Measurements from ENCODE around the gene TFRC.
A peak's percentile ranks its signal among the peaks of the same experiment; 100 is the strongest.
"Not testable (repeated sequence)": the region's sequence is repeated elsewhere in the genome, so short reads cannot be mapped to it uniquely, and the experiment has no call there.

Gene TFRC

GRCh38 chr3:196047391-196048030 is 34.4 kb downstream of the TFRC start:
- DNase-seq = peak; percentile 14

GRCh38 chr3:196044513-196044912 is 37.4 kb downstream of the TFRC start:
- DNase-seq = no peak

DNA sequence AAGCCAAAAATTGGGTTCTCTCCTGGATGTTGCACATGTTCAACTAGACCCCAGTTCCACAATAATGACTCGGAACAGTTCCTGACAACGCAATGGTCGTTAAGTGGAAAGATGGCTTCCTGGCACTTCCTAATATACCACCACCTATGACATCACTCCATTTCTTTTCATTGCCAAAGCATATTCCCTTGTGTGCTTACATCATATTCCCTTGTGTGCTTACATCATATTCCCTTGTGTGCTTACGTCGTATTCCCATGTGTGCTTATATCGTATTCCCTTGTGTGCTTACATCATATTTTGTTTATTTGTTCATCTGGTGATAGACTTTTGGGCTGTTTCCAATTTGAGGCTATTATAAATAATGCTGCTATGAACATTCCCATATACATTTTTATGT is 39.2 kb downstream of the TFRC start:
- DNase-seq = no peak

DNA sequence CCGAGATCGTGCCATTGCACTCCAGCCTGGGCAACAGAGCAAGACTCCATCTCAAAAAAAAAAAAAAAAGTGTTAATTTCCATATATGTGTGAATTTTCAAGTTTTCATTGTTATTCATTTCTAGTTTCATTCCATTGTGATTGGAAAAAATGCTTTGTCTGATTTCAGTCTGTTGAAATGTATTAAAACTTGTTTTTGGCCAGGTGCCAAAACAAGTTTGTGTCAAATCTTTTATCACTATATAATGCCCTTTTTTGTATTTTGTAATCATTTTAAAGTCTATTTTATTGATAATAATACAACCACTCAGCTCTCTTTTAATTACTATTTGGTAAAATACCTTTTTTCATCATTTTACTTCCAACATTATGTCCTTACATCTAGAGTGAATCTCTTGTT is 42.5 kb downstream of the TFRC start:
- DNase-seq = no peak

- not testable (repeated sequence) for DNase-seq
Measured at GRCh38 chr3:196026059-196026458, 55.8 kb downstream of the TFRC start.

DNA sequence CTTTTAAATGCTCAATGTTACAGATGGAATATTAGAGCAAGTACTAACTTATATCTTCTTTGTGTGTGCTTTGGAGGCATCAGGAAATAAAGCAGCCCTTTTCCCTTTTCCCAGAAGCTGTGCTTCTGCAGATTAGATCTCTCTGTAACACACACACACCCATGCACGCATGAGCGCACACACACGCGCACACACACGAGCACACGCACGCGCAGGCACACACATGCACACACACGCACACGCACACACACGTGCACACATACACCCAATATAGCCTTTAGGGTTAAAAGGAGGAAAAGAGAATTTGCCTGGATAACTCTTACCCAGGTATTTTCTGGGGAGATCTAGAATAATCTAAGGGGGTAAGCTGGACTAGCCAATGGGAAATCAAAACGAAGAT is 56.9 kb downstream of the TFRC start:
- no peak for DNase-seq

- no peak for DNase-seq
Measured at GRCh38 chr3:196023947-196024346, 57.9 kb downstream of the TFRC start.

- not testable (repeated sequence) for DNase-seq
Measured at GRCh38 chr3:196022499-196022878, 59.4 kb downstream of the TFRC start.

DNA sequence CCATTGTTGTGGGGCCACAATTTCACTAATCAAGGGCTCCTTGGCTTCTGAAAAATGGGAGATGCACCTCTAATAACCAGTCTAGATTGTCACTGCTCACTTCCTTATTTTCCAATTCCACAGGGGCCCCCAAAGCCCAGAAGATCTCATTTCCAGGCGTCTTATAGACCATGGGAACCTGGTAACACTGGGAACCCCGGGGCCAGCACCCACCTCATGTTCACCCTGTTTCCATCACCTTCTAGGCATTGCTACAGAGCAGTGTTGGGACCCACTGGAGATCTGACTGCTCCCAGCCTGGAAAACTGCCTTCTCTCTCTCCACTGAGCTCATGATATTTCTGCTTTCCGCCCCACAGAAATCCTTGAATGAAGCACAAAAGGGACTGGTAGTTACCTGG is 61.5 kb downstream of the TFRC start:
- DNase-seq = no peak

DNA sequence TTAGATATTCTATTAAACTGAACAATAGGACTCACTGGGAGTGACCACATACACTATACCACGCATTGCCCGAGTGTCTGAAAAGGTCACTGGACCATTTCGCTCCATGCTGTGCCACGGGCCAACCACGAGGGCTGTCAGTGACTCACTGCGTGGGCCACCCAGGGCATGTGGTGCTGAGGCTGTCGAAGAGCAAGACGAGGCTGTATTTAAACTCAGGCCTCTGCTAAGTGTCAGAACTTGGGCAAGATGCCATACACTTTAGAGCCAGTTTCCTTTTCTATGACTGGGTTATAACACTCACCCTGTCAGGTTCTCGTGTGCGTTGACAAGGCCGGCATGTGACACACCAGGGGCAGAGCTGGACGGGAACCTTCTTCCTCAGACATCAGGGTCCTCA is 62.3 kb downstream of the TFRC start:
- DNase-seq = not testable (repeated sequence)

- DNase-seq = not testable (repeated sequence)
Measured at GRCh38 chr3:196018159-196018558, 63.7 kb downstream of the TFRC start.

GRCh38 chr3:196016485-196016884 is 65.4 kb downstream of the TFRC start:
- DNase-seq = no peak

- no peak for DNase-seq
Measured at GRCh38 chr3:196016059-196016458, 65.8 kb downstream of the TFRC start.

DNA sequence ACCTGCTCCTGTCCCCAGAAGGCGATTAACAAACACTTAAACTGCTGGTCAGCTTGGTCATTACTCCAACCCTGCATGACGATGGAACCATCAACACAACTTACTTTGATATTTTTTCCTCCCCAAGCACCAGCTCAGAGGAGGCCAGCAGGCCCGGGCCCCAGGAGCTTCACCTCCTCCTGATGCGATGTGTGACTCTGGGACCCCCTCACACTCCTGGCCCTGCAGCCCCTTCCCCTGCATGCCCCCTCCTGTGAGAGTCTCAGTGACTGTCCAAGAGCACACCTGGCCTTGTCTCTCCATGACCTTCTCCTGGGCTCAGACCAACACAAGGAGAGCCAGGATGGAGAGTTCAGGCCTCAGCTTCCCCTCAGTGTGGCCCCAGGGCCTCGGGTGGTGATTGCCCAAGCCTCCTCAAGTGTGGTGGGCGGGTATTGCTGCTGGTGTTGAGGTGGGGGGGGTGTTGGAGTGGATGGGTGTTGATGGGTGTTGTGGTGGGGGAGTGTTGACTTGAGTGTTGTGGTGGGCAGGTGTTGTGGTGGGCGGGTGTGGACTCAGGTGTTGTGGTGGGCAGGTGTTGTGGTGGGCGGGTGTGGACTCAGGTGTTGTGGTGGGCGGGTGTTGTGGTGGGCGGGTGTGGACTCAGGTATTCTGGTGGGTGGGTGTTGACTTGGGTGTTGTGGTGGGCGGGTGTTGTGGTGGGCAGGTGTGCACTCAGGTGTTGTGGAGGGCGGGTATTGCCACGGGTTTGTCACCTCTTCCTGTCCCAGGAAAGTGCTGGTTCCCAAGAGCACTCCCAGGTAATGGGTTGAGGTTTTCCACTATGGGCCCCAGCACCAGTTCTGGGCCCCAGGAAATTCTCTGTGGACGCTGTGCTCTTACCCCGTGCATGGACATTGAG is 68.1 kb downstream of the TFRC start:
- no peak for DNase-seq

DNA sequence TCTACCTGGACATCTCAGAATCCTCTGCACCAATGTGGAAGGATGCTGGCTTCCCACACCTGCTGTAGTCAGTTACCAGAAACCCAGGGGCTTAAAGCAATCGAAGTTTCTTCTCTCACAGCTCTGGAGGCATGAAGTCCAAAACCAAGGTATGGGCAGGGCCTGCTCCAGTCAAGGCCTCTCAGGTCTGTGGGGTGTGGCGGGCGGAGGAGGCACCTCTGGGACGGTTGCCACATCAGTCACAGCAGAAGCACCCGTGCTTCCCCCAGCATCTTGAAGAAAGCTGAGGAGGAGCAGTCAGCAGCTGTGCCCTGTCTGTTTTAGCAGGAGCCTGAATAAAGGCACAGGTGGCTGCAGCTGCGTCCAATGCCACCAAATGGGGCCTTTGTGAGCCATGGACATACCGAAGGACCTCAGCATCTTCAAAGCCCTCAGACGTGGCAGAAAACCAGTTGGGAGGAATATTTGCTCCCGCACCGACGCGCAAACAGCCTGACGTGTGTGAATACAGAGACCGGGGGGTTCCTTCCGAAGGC is 68.9 kb downstream of the TFRC start:
- DNase-seq = no peak

- DNase-seq = no peak
Measured at GRCh38 chr3:196012481-196012880, 69.4 kb downstream of the TFRC start.

GRCh38 chr3:196009456-196009855 is 72.4 kb downstream of the TFRC start:
- DNase-seq = no peak

GRCh38 chr3:196008929-196009328 is 73.0 kb downstream of the TFRC start:
- DNase-seq = no peak

- no peak for DNase-seq
Measured at GRCh38 chr3:196008387-196008786, 73.5 kb downstream of the TFRC start.

GRCh38 chr3:196007744-196008335 is 74.0 kb downstream of the TFRC start:
- no peak for DNase-seq

DNA sequence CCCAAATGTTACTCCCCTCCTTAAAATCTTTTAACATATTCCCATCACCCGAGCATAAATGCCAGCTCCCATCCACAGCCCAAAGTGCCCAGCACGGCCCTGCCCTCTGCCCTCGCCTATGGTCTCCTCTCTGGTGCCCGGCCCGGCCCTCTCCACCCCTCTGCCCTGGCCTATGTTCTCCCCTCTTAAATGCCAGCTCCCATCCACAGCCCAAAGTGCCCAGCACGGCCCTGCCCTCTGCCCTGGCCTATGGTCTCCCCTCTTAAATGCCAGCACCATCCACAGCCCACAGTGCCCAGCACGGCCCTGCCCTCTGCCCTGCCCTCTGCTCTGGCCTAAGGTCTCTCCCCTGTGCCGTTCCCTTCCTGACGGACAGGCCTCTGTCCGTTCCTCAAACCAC is 76.6 kb downstream of the TFRC start:
- not testable (repeated sequence) for DNase-seq

- not testable (repeated sequence) for DNase-seq
Measured at GRCh38 chr3:196004359-196005052, 77.4 kb downstream of the TFRC start.

GRCh38 chr3:196003611-196004010 is 78.3 kb downstream of the TFRC start:
- no peak for DNase-seq

All from DMS53 (cell line).